ENCODE data around the gene SMG9. TPM values are rescaled to one million over a fixed set of nuclear protein-coding genes. Genes with fewer than 3 reads are reported as not detected.

Gene SMG9
- total and polyA plus RNA-seq, 2 of the 13 experiments (the other 11 are each of a cell fraction or from before 2014, with no cell fraction given): 16.1 to 18.7 TPM

- no peak for TF ChIP-seq DZIP1 (CRISPR knock-in tag; IDR thresholded peaks at IDR 0.05)
- TF ChIP-seq SIN3A (IDR thresholded peaks at IDR 0.05; ENCODE audit: borderline replicate concordance, low read depth, low read length): no peak
- TF ChIP-seq ZNF326 (CRISPR knock-in tag; IDR thresholded peaks at IDR 0.05; ENCODE audit: borderline replicate concordance): no peak
- TF ChIP-seq RFX3 (CRISPR knock-in tag; IDR thresholded peaks at IDR 0.05): no peak
- TF ChIP-seq E2F2 (CRISPR knock-in tag; IDR thresholded peaks at IDR 0.05; ENCODE audit: borderline replicate concordance): no peak
- no peak for TF ChIP-seq ZNF616 (CRISPR knock-in tag; IDR thresholded peaks at IDR 0.05; ENCODE audit: low read depth)
- TF ChIP-seq TMF1 (CRISPR knock-in tag; IDR thresholded peaks at IDR 0.05; ENCODE audit: low read depth): no peak
- no peak for TF ChIP-seq RARG (CRISPR knock-in tag; IDR thresholded peaks at IDR 0.05; ENCODE audit: low read depth)
- TF ChIP-seq AHR (CRISPR knock-in tag; IDR thresholded peaks at IDR 0.05): no peak
- TF ChIP-seq PREB (CRISPR knock-in tag; IDR thresholded peaks at IDR 0.05): no peak
- TF ChIP-seq ZNF883 (CRISPR knock-in tag; IDR thresholded peaks at IDR 0.05; ENCODE audit: not compliant biosample characterization): no peak
- no peak for TF ChIP-seq ZNF484 (CRISPR knock-in tag; IDR thresholded peaks at IDR 0.05; ENCODE audit: borderline replicate concordance, low read depth)
- TF ChIP-seq ZNF607 (CRISPR knock-in tag; IDR thresholded peaks at IDR 0.05; ENCODE audit: borderline replicate concordance): no peak
- no peak for TF ChIP-seq REPIN1 (CRISPR knock-in tag; IDR thresholded peaks at IDR 0.05; ENCODE audit: borderline replicate concordance, low read depth)
- TF ChIP-seq ZNF367 (CRISPR knock-in tag; IDR thresholded peaks at IDR 0.05; ENCODE audit: borderline replicate concordance): no peak
- no peak for TF ChIP-seq ZC3H4 (CRISPR knock-in tag; IDR thresholded peaks at IDR 0.05; ENCODE audit: borderline replicate concordance)
- TF ChIP-seq BCLAF1 (IDR thresholded peaks at IDR 0.05): no peak
- no peak for TF ChIP-seq ZNF766 (CRISPR knock-in tag; IDR thresholded peaks at IDR 0.05; ENCODE audit: borderline replicate concordance)
- no peak for TF ChIP-seq ZNF331 (CRISPR knock-in tag; IDR thresholded peaks at IDR 0.05)
- no peak for TF ChIP-seq KLF16 (CRISPR knock-in tag; IDR thresholded peaks at IDR 0.05)
- no peak for TF ChIP-seq SMC3 (IDR thresholded peaks at IDR 0.05; ENCODE audit: low read length)
These were observed 50.6 kb downstream of the SMG9 start (continued) for GRCh38 chr19:43704002-43704705.

Measured in HepG2 (cell line).